Colonic mucosa (tissue), 4 donors: ENCODE measurements around the gene CREB5. TPM values are rescaled to one million over a fixed set of nuclear protein-coding genes. Genes with fewer than 3 reads are reported as not detected.

Experiments
- DNase-seq: peaks from one replicate; pipeline ENCODE4 v3.0.0-alpha.2; 2020
- H3K27ac ChIP-seq: fragments of 200-600 bp; one replicate; pipeline ENCODE4 v1.8.0; 2021
- H3K27me3 ChIP-seq: fragments of 200-600 bp; one replicate; pipeline ENCODE4 v1.8.0; 2021
- H3K36me3 ChIP-seq: fragments of 200-600 bp; one replicate; pipeline ENCODE4 v1.8.0; 2021
- H3K4me1 ChIP-seq: fragments of 200-600 bp; one replicate; pipeline ENCODE4 v1.8.0; 2021; ENCODE audit warnings: mild to moderate bottlenecking
- H3K4me3 ChIP-seq: fragments of 200-600 bp; one replicate; pipeline ENCODE4 v1.8.0; 2021
- H3K9ac ChIP-seq, 2 donors: one replicate each; pipeline ENCODE4 v1.7.0; 2013; ENCODE audit warnings: control low read depth in 2 of 2, low read depth in 2 of 2, low read length in 2 of 2
- H3K9me3 ChIP-seq: fragments of 200-600 bp; one replicate; pipeline ENCODE4 v1.8.0; 2021
- CTCF ChIP-seq: fragments of 200-600 bp; IDR thresholded peaks from one replicate; pipeline ENCODE4 v1.8.0; 2022; ENCODE audit warnings: antibody characterized with exemption, mild to moderate bottlenecking
- intact Hi-C: fragments of 100-400 bp; cut with DNase I; formaldehyde crosslinking; loops from one replicate; pipeline ENCODE4 v1.14.1; 2022
- total RNA-seq, 2 donors: library from RNA; stranded (reverse); fragmentation: NEBNext Ultra II Directional in 1 of 2; extraction: Animal tissue kit (Norgen Biotek cat#: 25700) in 1 of 2; gene quantifications; one replicate each; pipeline ENCODE4 v1.2.1, GENCODE V29; 2021
- donor health status: healthy.
- donor health status: DM: no; HTN: no; CAD: no.
- donor health status: DM: no; HTN: no; CAD: no.

The CREB5 gene
- total RNA-seq, 2 donors from 2014 or later: 0.54 to 3.6 TPM

- Histone ChIP-seq H3K27ac (no peak overlapping the region), H3K36me3 (no peaks in the 10 kb centered on the region), H3K27me3 (no peaks in the 10 kb centered on the region), H3K9me3 (no peaks in the 10 kb centered on the region), H3K9ac (no peak overlapping the region), H3K4me1 (no peaks in the 10 kb centered on the region), H3K4me3 (no peak overlapping the region)
- DNase-seq: no peak
- intact Hi-C loops: no loop called here
- TF ChIP-seq CTCF: no peak
Measured at GRCh38 chr7:28617308-28617880, 205.1 kb downstream of the CREB5 start.

GRCh38 chr7:28618383-28618782 is 206.1 kb downstream of the CREB5 start:
- Histone ChIP-seq H3K27ac (no peak overlapping the region), H3K9me3 (no peaks in the 10 kb centered on the region), H3K9ac (no peak overlapping the region), H3K36me3 (no peaks in the 10 kb centered on the region), H3K4me1 (no peaks in the 10 kb centered on the region), H3K27me3 (no peaks in the 10 kb centered on the region), H3K4me3 (no peak overlapping the region)
- DNase-seq: no peak
- no peak for TF ChIP-seq CTCF
- intact Hi-C loops: no loop called here

- no peak overlapping the region for H3K9ac ChIP-seq
- no peak for DNase-seq
- H3K27ac ChIP-seq: no peak overlapping the region
Measured at GRCh38 chr7:28619256-28619655, 206.9 kb downstream of the CREB5 start.

GRCh38 chr7:28621369-28621841 is 209.1 kb downstream of the CREB5 start:
- Histone ChIP-seq H3K36me3 (no peaks in the 10 kb centered on the region), H3K4me1 (no peaks in the 10 kb centered on the region), H3K27me3 (no peaks in the 10 kb centered on the region), H3K9ac (no peak overlapping the region), H3K4me3 (no peak overlapping the region), H3K27ac (no peak overlapping the region), H3K9me3 (no peaks in the 10 kb centered on the region)
- intact Hi-C loops: no loop called here
- no peak for TF ChIP-seq CTCF
- no peak for DNase-seq

More at GRCh38 chr7:28619256-28619655, 206.9 kb downstream of the CREB5 start:
- no peak for TF ChIP-seq CTCF
- Histone ChIP-seq H3K27me3 (no peaks in the 10 kb centered on the region), H3K9me3 (no peaks in the 10 kb centered on the region), H3K4me3 (no peak overlapping the region), H3K36me3 (no peaks in the 10 kb centered on the region), H3K4me1 (no peaks in the 10 kb centered on the region)
- intact Hi-C loops: no loop called here

- TF ChIP-seq CTCF: no peak
- intact Hi-C loops: no loop called here
- no peak overlapping the region for H3K27ac ChIP-seq
Measured at GRCh38 chr7:28623105-28623730, 210.9 kb downstream of the CREB5 start.

More at GRCh38 chr7:28623105-28623730, 210.9 kb downstream of the CREB5 start:
- H3K4me1 ChIP-seq: no peaks in the 10 kb centered on the region
- no peaks in the 10 kb centered on the region for H3K36me3 ChIP-seq
- H3K9ac ChIP-seq: no peak overlapping the region
- no peak overlapping the region for H3K4me3 ChIP-seq
- no peak for DNase-seq
- no peaks in the 10 kb centered on the region for H3K9me3 ChIP-seq
- no peaks in the 10 kb centered on the region for H3K27me3 ChIP-seq
